ENCODE measurements around the gene ARHGEF3. TPM values are rescaled to one million over a fixed set of nuclear protein-coding genes. Genes with fewer than 3 reads are reported as not detected.

ARHGEF3 gene
- total RNA-seq, 1 experiment from 2014 or later, result 4.4 TPM

GRCh38 chr3:56800832-56801661 lies 702 bp downstream of the ARHGEF3 start:
- Histone ChIP-seq H3K4ac (ENCODE audit: low read depth, low read length) (no peak overlapping the region), H3K18ac (ENCODE audit: insufficient read length, low read depth, low read length) (peak overlapping the region; percentile 7), H2BK5ac (ENCODE audit: insufficient read length, low read length) (no peak overlapping the region), H2BK12ac (ENCODE audit: insufficient read length, low read depth, low read length) (no peak overlapping the region), H2BK20ac (ENCODE audit: low read depth, low read length, poor library complexity, severe bottlenecking) (no peak overlapping the region), H2AFZ (ENCODE audit: low read length) (no peak overlapping the region), H3K56ac (ENCODE audit: insufficient read length, low read depth, low read length) (no peak overlapping the region), H3K23me2 (ENCODE audit: insufficient read length, low read depth, low read length, poor library complexity, severe bottlenecking) (peaks cover 5% of the 10 kb centered on the region), H3K14ac (ENCODE audit: insufficient read depth, low read length) (0 out of 2 replicates have a peak overlapping the region, but pooled peaks have one; percentile 51), H3K9ac (ENCODE audit: extremely low read depth, insufficient read length, low read length) (no peak overlapping the region), H3K27me3 (ENCODE audit: insufficient read depth, low read length) (no peaks in the 10 kb centered on the region; the same call in 1 of the 2 replicates), H3K27ac (ENCODE audit: insufficient read length, low read depth, low read length) (no peak overlapping the region), H3K79me1 (ENCODE audit: insufficient read depth, low read depth, low read length, poor library complexity, severe bottlenecking) (no peaks in the 10 kb centered on the region), H3K4me1 (ENCODE audit: insufficient read depth, low read length) (peaks cover 2% of the 10 kb centered on the region; the same call in 1 of the 2 replicates), H4K5ac (ENCODE audit: insufficient read length, low read depth, low read length) (no peak overlapping the region), H3K4me2 (ENCODE audit: insufficient read depth, insufficient read length, low read length) (peak overlapping the region; percentile 90), H4K91ac (ENCODE audit: insufficient read length, low read depth, low read length) (no peak overlapping the region), H2BK120ac (ENCODE audit: low read depth, low read length, poor library complexity, severe bottlenecking) (no peak overlapping the region), H2BK15ac (ENCODE audit: low read depth, low read length) (no peak overlapping the region), H3K9me3 (ENCODE audit: control insufficient read depth, low read depth, low read length) (no peaks in the 10 kb centered on the region), H4K8ac (replicated peaks; ENCODE audit: insufficient read length, low read depth, low read length) (no peak overlapping the region), H2AK5ac (ENCODE audit: insufficient read length, low read length) (no peak overlapping the region), H3K79me2 (ENCODE audit: insufficient read depth, low read length) (no peaks in the 10 kb centered on the region), H3K23ac (ENCODE audit: insufficient read length, low read depth, low read length) (no peak overlapping the region), H3T11ph (ENCODE audit: low read length) (no peak overlapping the region), H4K20me1 (ENCODE audit: control insufficient read depth, insufficient read depth, insufficient read length) (no peaks in the 10 kb centered on the region)
- H3K4me3 Mint-ChIP-seq, result peak overlapping the region; percentile 77 to 90
- peaks cover 18 to 20% of the 10 kb centered on the region in 2 experiments for H3K4me1 Mint-ChIP-seq
- peaks cover 15% of the 10 kb centered on the region for H3K27me3 Mint-ChIP-seq (ENCODE audit: low read depth)
- TF ChIP-seq CTCF (conservative IDR thresholded peaks at IDR 0.05), result no peak
- DNase-seq, result peak; percentile 31
- no peaks in the 10 kb centered on the region; a peak in 1 of 5 replicates for H3K9me3 Mint-ChIP-seq
- H3K27ac Mint-ChIP-seq, result no peak overlapping the region
- WGBS (ENCODE audit: extremely low coverage, insufficient read length, low lambda C conversion rate), result no CpG with 5 or more reads among the region's 19 CpGs
- no peaks in the 10 kb centered on the region for H3K36me3 Mint-ChIP-seq (ENCODE audit: insufficient read depth in 1 of 3, low read depth in 3 of 3)
